H9 (cell line): ENCODE measurements around the gene NUMBL. TPM values are rescaled to one million over a fixed set of nuclear protein-coding genes. Genes with fewer than 3 reads are reported as not detected.

Experiments
- DNase-seq: peaks from one replicate; pipeline ENCODE4 v3.0.0-alpha.2; 2017
- H2AFZ ChIP-seq: one replicate; pipeline ENCODE4 v1.6.1; 2013; ENCODE audit warnings: mild to moderate bottlenecking, low read length, control low read depth, moderate library complexity
- H2AK5ac ChIP-seq: 2 replicates; pipeline ENCODE4 v1.6.1; 2013; ENCODE audit warnings: low read length, control low read depth, mixed read lengths; ENCODE audit not compliant: insufficient read length
- H2BK120ac ChIP-seq: one replicate; pipeline ENCODE4 v1.6.1; 2013; ENCODE audit warnings: low read depth, mild to moderate bottlenecking, low read length, control low read depth, inconsistent platforms; ENCODE audit not compliant: poor library complexity, severe bottlenecking
- H2BK12ac ChIP-seq: 2 replicates; pipeline ENCODE4 v1.6.1; 2013; ENCODE audit warnings: low read length, control low read depth, mixed read lengths, low read depth; ENCODE audit not compliant: insufficient read length
- H2BK15ac ChIP-seq: 2 replicates; pipeline ENCODE4 v1.6.1; 2013; ENCODE audit warnings: low read depth, low read length, control low read depth
- H2BK20ac ChIP-seq: one replicate; pipeline ENCODE4 v1.6.1; 2013; ENCODE audit warnings: low read depth, mild to moderate bottlenecking, low read length, control low read depth, inconsistent platforms; ENCODE audit not compliant: poor library complexity, severe bottlenecking
- H2BK5ac ChIP-seq: 2 replicates; pipeline ENCODE4 v1.6.1; 2013; ENCODE audit warnings: low read length, control low read depth, mixed read lengths; ENCODE audit not compliant: insufficient read length
- H3K14ac ChIP-seq: 2 replicates; pipeline ENCODE4 v1.6.1; 2013; ENCODE audit warnings: low read length, control low read depth; ENCODE audit not compliant: insufficient read depth
- H3K18ac ChIP-seq: 2 replicates; pipeline ENCODE4 v1.6.1; 2013; ENCODE audit warnings: low read depth, mild to moderate bottlenecking, mixed read lengths, low read length, control low read depth; ENCODE audit not compliant: insufficient read length
- H3K23ac ChIP-seq: 2 replicates; pipeline ENCODE4 v1.6.1; 2013; ENCODE audit warnings: low read length, control low read depth, mixed read lengths, low read depth; ENCODE audit not compliant: insufficient read length
- H3K23me2 ChIP-seq: 2 replicates; pipeline ENCODE4 v1.6.1; 2013; ENCODE audit warnings: low read depth, mild to moderate bottlenecking, mixed read lengths, low read length, control low read depth; ENCODE audit not compliant: insufficient read length, poor library complexity, severe bottlenecking
- H3K27ac ChIP-seq: 2 replicates; pipeline ENCODE4 v1.5.1; 2013; ENCODE audit warnings: low read length, control low read depth, mixed read lengths, low read depth; ENCODE audit not compliant: insufficient read length
- H3K27me3 ChIP-seq: 2 replicates; pipeline ENCODE4 v1.6.1; 2013; ENCODE audit warnings: low read length, control low read depth, inconsistent platforms; ENCODE audit not compliant: insufficient read depth
- H3K4ac ChIP-seq: 2 replicates; pipeline ENCODE4 v1.6.1; 2013; ENCODE audit warnings: low read depth, mild to moderate bottlenecking, control low read depth, inconsistent platforms, low read length, moderate library complexity
- H3K4me1 ChIP-seq: 2 replicates; pipeline ENCODE4 v1.6.1; 2013; ENCODE audit warnings: low read length, control low read depth, inconsistent platforms; ENCODE audit not compliant: insufficient read depth
- H3K4me2 ChIP-seq: 2 replicates; pipeline ENCODE4 v1.6.1; 2013; ENCODE audit warnings: low read length, control low read depth, mixed read lengths; ENCODE audit not compliant: insufficient read length, insufficient read depth
- H3K56ac ChIP-seq: 2 replicates; pipeline ENCODE4 v1.6.1; 2013; ENCODE audit warnings: low read depth, mild to moderate bottlenecking, mixed read lengths, low read length, control low read depth; ENCODE audit not compliant: insufficient read length
- H3K79me1 ChIP-seq: 2 replicates; pipeline ENCODE4 v1.6.1; 2013; ENCODE audit warnings: low read depth, mild to moderate bottlenecking, moderate library complexity, low read length, control low read depth, inconsistent platforms; ENCODE audit not compliant: insufficient read depth, poor library complexity, severe bottlenecking
- H3K79me2 ChIP-seq: 2 replicates; pipeline ENCODE4 v1.6.1; 2013; ENCODE audit warnings: low read length, control low read depth, inconsistent platforms; ENCODE audit not compliant: insufficient read depth
- H3K9ac ChIP-seq: 2 replicates; pipeline ENCODE4 v1.6.1; 2013; ENCODE audit warnings: low read length, control low read depth, mixed read lengths; ENCODE audit not compliant: insufficient read length; ENCODE audit errors: extremely low read depth
- H3K9me3 ChIP-seq: one replicate; pipeline ENCODE4 v1.6.1; 2013; ENCODE audit warnings: low read depth, low read length, inconsistent platforms; ENCODE audit not compliant: control insufficient read depth
- H3T11ph ChIP-seq: one replicate; pipeline ENCODE4 v1.6.1; 2013; ENCODE audit warnings: mild to moderate bottlenecking, low read length, control low read depth, inconsistent platforms
- H4K20me1 ChIP-seq: one replicate; pipeline ENCODE4 v1.6.1; 2013; ENCODE audit not compliant: control insufficient read depth, insufficient read length, insufficient read depth
- H4K5ac ChIP-seq: 2 replicates; pipeline ENCODE4 v1.6.1; 2013; ENCODE audit warnings: low read depth, mild to moderate bottlenecking, mixed read lengths, low read length, control low read depth; ENCODE audit not compliant: insufficient read length
- H4K8ac ChIP-seq: replicated peaks from 2 replicates; pipeline ENCODE4 v1.6.1; 2013; ENCODE audit warnings: low read length, control low read depth, mixed read lengths, low read depth; ENCODE audit not compliant: insufficient read length
- H4K91ac ChIP-seq: 2 replicates; pipeline ENCODE4 v1.6.1; 2013; ENCODE audit warnings: low read depth, mild to moderate bottlenecking, moderate library complexity, mixed read lengths, low read length, control low read depth; ENCODE audit not compliant: insufficient read length
- H3K27ac Mint-ChIP-seq, 3 experiments: 2 replicates in 2 of 3; 3 replicates in 1 of 3; pipeline ENCODE4 v1.8.0; 2020 to 2021; ENCODE audit warnings: mixed read lengths in 3 of 3, mild to moderate bottlenecking in 1 of 3, moderate library complexity in 1 of 3
- H3K27me3 Mint-ChIP-seq: 2 replicates; pipeline ENCODE4 v1.8.0; 2021; ENCODE audit warnings: low read depth, mild to moderate bottlenecking, moderate library complexity, mixed read lengths
- H3K36me3 Mint-ChIP-seq, 3 experiments: 2 replicates in 2 of 3; 3 replicates in 1 of 3; pipeline ENCODE4 v1.8.0; 2020 to 2021; ENCODE audit warnings: low read depth in 3 of 3, mixed read lengths in 3 of 3; ENCODE audit not compliant: insufficient read depth in 1 of 3
- H3K4me1 Mint-ChIP-seq, 2 experiments: 2 replicates each; pipeline ENCODE4 v1.8.0; 2020; ENCODE audit warnings: mixed read lengths in 2 of 2
- H3K4me3 Mint-ChIP-seq, 2 experiments: 2 replicates in 1 of 2; 3 replicates in 1 of 2; pipeline ENCODE4 v1.8.0; 2020 to 2021; ENCODE audit warnings: mild to moderate bottlenecking in 2 of 2, mixed read lengths in 2 of 2, moderate library complexity in 1 of 2
- H3K9me3 Mint-ChIP-seq, 2 experiments: 2 replicates in 1 of 2; 3 replicates in 1 of 2; pipeline ENCODE4 v1.8.0; 2020; ENCODE audit warnings: mild to moderate bottlenecking in 2 of 2, mixed read lengths in 2 of 2, moderate library complexity in 1 of 2
- CTCF ChIP-seq: fragments of 200-600 bp; sonication (generic); conservative IDR thresholded peaks from 3 replicates; pipeline ENCODE4 v1.8.0; 2021; ENCODE audit warnings: antibody characterized with exemption, mild to moderate bottlenecking
- WGBS: extraction: QIAGEN DNeasy Blood & Tissue Kit; methylation state at CpG from one replicate; pipeline ENCODE4 v1.1.7; 2013; ENCODE audit warnings: missing lambda C conversion rate, low lambda C conversion rate, mixed read lengths; ENCODE audit not compliant: insufficient read length; ENCODE audit errors: extremely low coverage; 5-methylcytosine and 5-hydroxymethylcytosine counted together
- total RNA-seq: library from RNA; stranded (reverse); gene quantifications from 2 replicates; pipeline ENCODE4 v1.2.1, GENCODE V29; 2021

The NUMBL gene
- total RNA-seq, 1 experiment from 2014 or later, result 34.5 TPM

DNA sequence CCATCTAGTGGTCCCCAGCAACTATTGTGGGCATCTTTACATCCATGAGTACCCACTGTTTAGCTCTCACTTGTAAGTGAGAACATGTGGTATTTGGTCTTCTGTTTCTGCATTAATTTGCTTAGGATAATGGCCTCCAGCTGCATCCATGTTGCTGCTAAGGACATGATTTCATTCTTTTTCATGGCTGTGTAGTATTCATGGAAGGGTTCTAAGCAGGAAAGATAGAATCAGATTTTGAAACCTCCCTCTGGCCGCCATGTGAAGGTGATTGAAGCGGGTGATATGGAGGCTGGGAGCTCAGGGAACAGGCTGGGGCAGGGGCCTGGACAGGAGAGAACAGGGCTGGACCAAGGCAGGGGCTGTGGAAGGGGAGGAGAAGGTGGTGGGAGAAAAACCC is 69.2 kb downstream of the NUMBL start:
- no peak for DNase-seq
- Histone ChIP-seq H3K23ac (no peak overlapping the region), H3K56ac (no peak overlapping the region), H3K9ac (no peak overlapping the region), H2AFZ (no peak overlapping the region), H3K4me2 (no peak overlapping the region), H4K20me1 (no peaks in the 10 kb centered on the region), H3K79me2 (no peaks in the 10 kb centered on the region), H4K91ac (no peak overlapping the region), H3K9me3 (no peaks in the 10 kb centered on the region), H2BK5ac (no peak overlapping the region), H3K27ac (no peak overlapping the region), H3K14ac (no peak overlapping the region), H3T11ph (no peak overlapping the region), H4K5ac (no peak overlapping the region), H2BK20ac (no peak overlapping the region), H3K4me1 (no peaks in the 10 kb centered on the region), H3K4ac (no peak overlapping the region), H3K23me2 (no peaks in the 10 kb centered on the region), H3K27me3 (no peaks in the 10 kb centered on the region), H2BK12ac (no peak overlapping the region), H2BK15ac (no peak overlapping the region), H3K79me1 (no peaks in the 10 kb centered on the region), H2BK120ac (no peak overlapping the region), H3K18ac (no peak overlapping the region), H2AK5ac (no peak overlapping the region), H4K8ac (no peak overlapping the region)
- peaks cover 16 to 23% of the 10 kb centered on the region in 2 experiments for H3K4me1 Mint-ChIP-seq
- H3K27ac Mint-ChIP-seq, result no peak overlapping the region
- H3K27me3 Mint-ChIP-seq, result no peaks in the 10 kb centered on the region; the same call in 1 of the 2 replicates
- WGBS, result no CpG with 5 or more reads among the region's 2 CpGs
- H3K9me3 Mint-ChIP-seq, result peaks cover 0 to 3% of the 10 kb centered on the region in 2 experiments; a peak in 3 of 5 replicates
- TF ChIP-seq CTCF, result no peak
- no peak overlapping the region for H3K4me3 Mint-ChIP-seq
- H3K36me3 Mint-ChIP-seq, result peaks cover 37 to 76% (median 63%) of the 10 kb centered on the region in 3 experiments; a peak in 6 of 7 replicates
